Heart left ventricle (tissue), 16 donors: ENCODE data around the gene NAALADL2. TPM values are rescaled to one million over a fixed set of nuclear protein-coding genes. Genes with fewer than 3 reads are reported as not detected.
"Not testable (repeated sequence)": the region's sequence is repeated elsewhere in the genome, so short reads cannot be mapped to it uniquely, and the experiment has no call there.

ENCODE experiments used
- ATAC-seq, 4 donors: fragments of 200-7000 bp; cut with Tn5 transposase; one replicate each; pipeline ENCODE4 v1.9.1; 2020 to 2022; ENCODE audit warnings: moderate library complexity in 4 of 4, mild to moderate bottlenecking in 3 of 4, moderate number of reproducible peaks in 1 of 4
- DNase-seq, 5 donors: peaks; one replicate each; pipeline ENCODE4 v3.0.0-alpha.2; 2020
- H3K27ac ChIP-seq, 12 donors: fragments of 200-600 bp; sonication (generic) in 4 of 12; one replicate each; pipeline versions ENCODE4 v1.5.0 to v1.8.0; 2016 to 2022; ENCODE audit warnings: mild to moderate bottlenecking in 2 of 12
- H3K27me3 ChIP-seq, 9 donors: fragments of 200-600 bp; sonication (generic) in 2 of 9; one replicate each; pipeline versions ENCODE4 v1.5.1 to v1.8.0; 2016 to 2022; ENCODE audit warnings: mild to moderate bottlenecking in 3 of 9
- H3K36me3 ChIP-seq, 9 donors: fragments of 200-600 bp; sonication (generic) in 2 of 9; one replicate each; pipeline versions ENCODE4 v1.5.0 to v1.8.0; 2018 to 2022; ENCODE audit warnings: mild to moderate bottlenecking in 2 of 9
- H3K4me1 ChIP-seq, 12 donors: fragments of 200-600 bp; sonication (generic) in 4 of 12; one replicate each; pipeline versions ENCODE4 v1.5.0 to v1.8.0; 2016 to 2022; ENCODE audit warnings: mild to moderate bottlenecking in 3 of 12
- H3K4me3 ChIP-seq, 12 donors: fragments of 200-600 bp; sonication (generic) in 4 of 12; one replicate each; pipeline versions ENCODE4 v1.5.0 to v1.8.0; 2017 to 2022; ENCODE audit warnings: mild to moderate bottlenecking in 9 of 12, moderate library complexity in 4 of 12
- H3K9me3 ChIP-seq, 12 donors: fragments of 200-600 bp; sonication (generic) in 4 of 12; one replicate each; pipeline versions ENCODE4 v1.5.0 to v1.8.0; 2016 to 2022; ENCODE audit warnings: mild to moderate bottlenecking in 1 of 12
- POLR2A ChIP-seq, 2 donors: fragments of 450-650 bp; IDR thresholded peaks; one replicate each; pipeline ENCODE4 v1.6.1; 2017; ENCODE audit warnings: antibody characterized with exemption in 2 of 2, mild to moderate bottlenecking in 2 of 2, moderate library complexity in 2 of 2
- WGBS, 4 donors: extraction: QIAGEN DNeasy Blood & Tissue Kit in 2 of 4; methylation state at CpG; one replicate each; pipeline versions ENCODE4 v1.1.5 to v1.1.7; 2013 to 2018; 5-methylcytosine and 5-hydroxymethylcytosine counted together
- intact Hi-C, 10 donors: fragments of 100-400 bp; cut with DNase I; formaldehyde crosslinking; loops; one replicate each; pipeline versions ENCODE4 v1.11.1 to v1.14.2; 2022
- polyA plus RNA-seq, 2 donors: library from polyadenylated mRNA; stranded (reverse); fragments of 200-250 nt; gene quantifications; one replicate each; pipeline ENCODE4 v1.2.3, GENCODE V29; 2013
- total RNA-seq, 9 donors: library from RNA; depleted of rRNA in 2 of 9; stranded (reverse); fragments of >200 nt in 2 of 9; fragmentation: NEBNext Ultra II Directional in 3 of 9; extraction: Animal tissue kit (Norgen Biotek cat#: 25700) in 3 of 9; gene quantifications; one replicate each; pipeline versions ENCODE4 v1.1.0 to v1.2.4, GENCODE V29; 2016 to 2023
- TF ChIP-seq, protein P1 (sequence below), 12 donors: fragments of 200-600 bp; sonication (generic) in 4 of 12; IDR thresholded peaks; one replicate each; pipeline versions ENCODE4 v1.5.0 to v1.8.0; 2018 to 2022; ENCODE audit warnings: antibody characterized with exemption in 12 of 12, mild to moderate bottlenecking in 5 of 12
- donor health status: ischemic (EF 13 %, LVEDD 7.1; RV severe dilation, severe dysfunction).
- donor health status: healthy with polysubstance abuse.
- donor health status: DM: no; HTN: yes; CAD: no.
- donor health status: DM: no; HTN: no; CAD: no.
- donor health status: ischemic (EF 25% LVEDD 6.9; RV normal size, moderate dysfunction).
- donor health status: ischemic (EF 25% LVEDD 5.7; RV mildly dilated, moderate dysfunction).
- donor health status: healthy.
- donor health status: DM: yes; HTN: yes; CAD: no.
- donor health status: ischemic (EF 35%, LVEDD 5.7; RV mildly dilated, moderate dysfunction).
- donor health status: nonischemic (EF 11% LVEDD 7.7; RV severe dilation, severe dysfunction).
- donor health status: DM: yes; HTN: yes; CAD: no.
- donor health status: PGD.
- donor health status: ischemic (EF 29% LVEDD 5.4; RV normal size, mild dysfunction).
- donor health status: nonischemic (EF 23%, LVEDD 6.1; RV moderate dilation, normal function).

NAALADL2 gene
- total and polyA plus RNA-seq, 11 donors = 0.23 to 8.5 (median 3.0) TPM

DNA sequence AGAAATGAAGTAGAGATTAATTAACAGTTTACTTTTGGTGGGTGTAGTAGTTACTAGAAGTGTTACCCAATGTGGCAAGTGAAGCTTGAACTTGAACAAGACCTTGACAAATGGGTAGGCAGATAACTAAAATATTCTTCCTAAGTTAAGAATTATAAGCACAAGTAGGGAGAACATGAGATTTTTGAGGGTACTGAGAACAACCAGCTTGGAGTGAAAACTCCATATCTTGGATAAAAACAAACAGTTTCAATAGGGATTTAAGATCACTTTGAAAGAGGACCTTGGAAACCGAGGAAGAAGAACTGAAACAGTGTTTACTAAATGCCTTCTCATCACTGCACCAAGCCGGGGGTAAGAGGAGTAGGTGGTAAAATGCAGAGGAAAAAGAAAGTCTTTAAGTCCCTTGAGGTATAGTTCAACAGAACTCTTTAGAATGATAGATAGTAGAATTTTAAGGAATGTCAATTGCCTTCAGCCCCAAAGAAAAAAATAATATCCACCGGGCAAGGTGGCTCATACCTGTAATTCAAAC is 496.7 kb downstream of the NAALADL2 start:
- Histone ChIP-seq H3K9me3 (peaks cover 0 to 5% (median 0%) of the 10 kb centered on the region in 12 donors), H3K27me3 (no peaks in the 10 kb centered on the region), H3K4me1 (no peaks in the 10 kb centered on the region), H3K36me3 (no peaks in the 10 kb centered on the region), H3K27ac (no peak overlapping the region), H3K4me3 (no peak overlapping the region)
- ATAC-seq (no peak), DNase-seq (no peak)
- TF ChIP-seq, protein P1, sequence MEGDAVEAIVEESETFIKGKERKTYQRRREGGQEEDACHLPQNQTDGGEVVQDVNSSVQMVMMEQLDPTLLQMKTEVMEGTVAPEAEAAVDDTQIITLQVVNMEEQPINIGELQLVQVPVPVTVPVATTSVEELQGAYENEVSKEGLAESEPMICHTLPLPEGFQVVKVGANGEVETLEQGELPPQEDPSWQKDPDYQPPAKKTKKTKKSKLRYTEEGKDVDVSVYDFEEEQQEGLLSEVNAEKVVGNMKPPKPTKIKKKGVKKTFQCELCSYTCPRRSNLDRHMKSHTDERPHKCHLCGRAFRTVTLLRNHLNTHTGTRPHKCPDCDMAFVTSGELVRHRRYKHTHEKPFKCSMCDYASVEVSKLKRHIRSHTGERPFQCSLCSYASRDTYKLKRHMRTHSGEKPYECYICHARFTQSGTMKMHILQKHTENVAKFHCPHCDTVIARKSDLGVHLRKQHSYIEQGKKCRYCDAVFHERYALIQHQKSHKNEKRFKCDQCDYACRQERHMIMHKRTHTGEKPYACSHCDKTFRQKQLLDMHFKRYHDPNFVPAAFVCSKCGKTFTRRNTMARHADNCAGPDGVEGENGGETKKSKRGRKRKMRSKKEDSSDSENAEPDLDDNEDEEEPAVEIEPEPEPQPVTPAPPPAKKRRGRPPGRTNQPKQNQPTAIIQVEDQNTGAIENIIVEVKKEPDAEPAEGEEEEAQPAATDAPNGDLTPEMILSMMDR (IDR thresholded peaks at IDR 0.05) = no peak
- TF ChIP-seq POLR2A (IDR thresholded peaks at IDR 0.05) = no peak
- intact Hi-C loops = no loop called here
- WGBS, 4 donors = 81 to 86% (median 84%) methylated on average over 3 of the region's 3 CpGs

DNA sequence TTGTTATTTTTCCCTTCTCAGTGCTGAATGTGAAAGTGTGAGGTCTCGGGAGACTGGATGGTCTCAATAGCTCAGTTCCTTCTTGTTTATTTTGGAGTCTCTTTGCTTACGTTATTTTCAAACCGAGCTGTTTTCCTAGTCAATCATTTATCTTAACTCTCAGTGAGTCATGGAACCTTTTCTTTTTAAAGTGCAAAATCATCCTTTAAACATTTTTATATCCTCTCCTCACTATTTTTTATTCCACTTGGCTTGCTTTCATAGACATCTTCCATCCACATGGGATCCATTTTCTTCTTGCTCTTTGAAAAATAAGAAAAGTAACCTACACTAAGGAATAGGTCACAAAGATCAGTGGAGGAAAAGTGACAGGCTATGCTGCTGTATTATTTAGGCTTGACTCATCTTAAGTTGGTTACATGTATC is 497.8 kb downstream of the NAALADL2 start:
- WGBS, 4 donors = 54 to 67% (median 60%) methylated on average over 3 of the region's 3 CpGs
- intact Hi-C loops = no loop called here
- DNase-seq (no peak), ATAC-seq (peak in 1 of 4 donors; percentile 59)
- no peak overlapping the region for H3K4me3 ChIP-seq
- peaks cover 0 to 5% (median 0%) of the 10 kb centered on the region in 12 donors for H3K9me3 ChIP-seq
- no peaks in the 10 kb centered on the region for H3K36me3 ChIP-seq
- no peaks in the 10 kb centered on the region for H3K4me1 ChIP-seq
- TF ChIP-seq, protein P1 (IDR thresholded peaks at IDR 0.05) = no peak
- TF ChIP-seq POLR2A (IDR thresholded peaks at IDR 0.05) = no peak
- H3K27ac ChIP-seq = no peak overlapping the region
- H3K27me3 ChIP-seq = no peaks in the 10 kb centered on the region

DNA sequence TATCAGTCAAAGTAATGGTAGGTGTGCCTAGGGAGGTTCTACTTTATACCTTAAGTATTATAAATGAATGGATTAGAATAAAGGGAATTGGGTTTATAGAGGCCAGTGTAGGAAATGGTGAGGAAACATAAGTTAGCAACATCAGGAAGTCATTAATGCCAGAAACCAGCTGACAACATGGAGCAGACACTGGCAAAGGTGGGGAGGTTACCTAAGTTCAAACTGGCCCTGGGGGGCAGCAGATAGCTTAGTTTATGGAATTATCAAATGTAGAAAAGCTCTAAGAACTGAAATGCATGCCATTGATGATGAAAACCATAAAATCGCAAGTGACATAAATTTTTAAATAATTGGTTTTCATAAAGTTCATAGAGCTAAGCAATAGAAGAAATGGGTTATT is 498.6 kb downstream of the NAALADL2 start:
- Histone ChIP-seq H3K4me1 (no peaks in the 10 kb centered on the region), H3K4me3 (no peak overlapping the region), H3K36me3 (no peaks in the 10 kb centered on the region), H3K27ac (no peak overlapping the region), H3K27me3 (no peaks in the 10 kb centered on the region), H3K9me3 (peaks cover 0 to 11% (median 0%) of the 10 kb centered on the region in 12 donors)
- 79 to 92% (median 80%) methylated on average over 1 of the region's 1 CpG for WGBS, 4 donors
- intact Hi-C loops = no loop called here
- ATAC-seq = no peak
- DNase-seq = no peak
- TF ChIP-seq, protein P1 (IDR thresholded peaks at IDR 0.05) = no peak
- TF ChIP-seq POLR2A (IDR thresholded peaks at IDR 0.05) = no peak

DNA sequence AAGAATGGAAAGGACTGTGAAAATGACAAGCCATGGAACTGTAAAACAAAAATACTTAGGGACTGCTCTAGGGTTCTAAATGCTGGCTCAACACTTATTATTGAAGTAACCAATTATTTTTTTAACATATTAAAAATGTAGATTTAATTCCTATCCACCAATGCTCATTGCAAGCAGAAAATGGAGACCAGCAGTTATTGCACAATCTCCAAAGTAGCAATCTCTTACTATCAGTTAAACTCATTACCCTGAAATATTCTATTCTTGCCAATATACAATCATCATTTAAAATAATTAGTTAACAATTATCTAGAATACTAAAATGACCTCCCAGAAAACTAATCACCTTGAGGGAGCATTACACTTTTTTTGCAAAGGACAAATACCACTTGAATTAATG is 499.8 kb downstream of the NAALADL2 start:
- DNase-seq = no peak
- H3K4me3 ChIP-seq = no peak overlapping the region
- no peak for TF ChIP-seq POLR2A (IDR thresholded peaks at IDR 0.05)
- TF ChIP-seq, protein P1 (IDR thresholded peaks at IDR 0.05) = no peak
- no peak for ATAC-seq
- no peaks in the 10 kb centered on the region for H3K27me3 ChIP-seq
- H3K9me3 ChIP-seq = peaks cover 0 to 17% (median 0%) of the 10 kb centered on the region in 12 donors
- no peaks in the 10 kb centered on the region for H3K36me3 ChIP-seq
- H3K4me1 ChIP-seq = no peaks in the 10 kb centered on the region
- no peak overlapping the region for H3K27ac ChIP-seq
- intact Hi-C loops = no loop called here

DNA sequence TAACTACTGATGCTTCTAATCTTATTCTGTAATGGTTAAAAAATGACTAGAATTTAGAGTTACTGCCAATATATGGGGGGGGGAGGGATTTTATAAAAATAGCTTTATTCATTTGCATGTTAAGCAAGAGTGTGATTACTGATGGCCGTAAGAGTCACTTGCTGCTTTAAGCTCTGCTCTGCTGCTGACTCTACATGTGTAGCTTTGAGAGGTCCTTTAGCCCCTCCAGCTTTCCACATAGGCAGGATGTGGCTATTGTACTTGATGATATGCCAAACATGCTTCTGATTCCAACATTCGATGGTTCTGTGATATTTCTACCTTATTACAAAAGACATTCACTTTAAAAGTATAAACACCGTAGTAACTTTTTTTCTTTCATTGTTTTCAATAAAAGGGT is 511.3 kb downstream of the NAALADL2 start:
- H3K27ac ChIP-seq, H3K27me3 ChIP-seq, H3K9me3 ChIP-seq, H3K36me3 ChIP-seq, DNase-seq, intact Hi-C loops, H3K4me1 ChIP-seq, H3K4me3 ChIP-seq: not testable (repeated sequence)
- WGBS, 4 donors = 27 to 42% (median 38%) methylated on average over 3 of the region's 3 CpGs
- ATAC-seq = peak in 1 of 4 donors; percentile 37

DNA sequence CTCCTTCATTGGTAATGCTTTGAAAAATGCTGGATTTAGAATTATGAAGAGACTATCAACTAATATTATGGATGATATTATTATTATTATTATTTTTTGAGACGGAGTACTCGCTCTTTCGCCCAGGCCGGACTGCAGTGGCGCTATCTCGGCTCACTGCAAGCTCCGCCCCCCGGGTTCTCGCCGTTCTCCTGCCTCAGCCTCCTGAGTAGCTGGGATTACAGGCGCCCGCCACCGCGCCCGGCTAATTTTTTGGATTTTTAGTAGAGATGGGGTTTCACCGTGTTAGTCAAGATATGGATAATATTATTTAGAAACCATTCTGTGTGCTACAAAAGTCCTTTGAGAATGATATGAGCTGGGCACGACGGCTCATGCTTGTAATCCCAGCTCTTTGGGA is 512.1 kb downstream of the NAALADL2 start:
- H3K4me3 ChIP-seq, H3K27ac ChIP-seq, ATAC-seq, H3K27me3 ChIP-seq, H3K36me3 ChIP-seq, H3K4me1 ChIP-seq, H3K9me3 ChIP-seq, DNase-seq, intact Hi-C loops: not testable (repeated sequence)
- WGBS, 4 donors = 96 to 97% (median 97%) methylated on average over 18 of the region's 18 CpGs
